ENCODE measurements around the gene ZNF652.

ZNF652 gene

DNA sequence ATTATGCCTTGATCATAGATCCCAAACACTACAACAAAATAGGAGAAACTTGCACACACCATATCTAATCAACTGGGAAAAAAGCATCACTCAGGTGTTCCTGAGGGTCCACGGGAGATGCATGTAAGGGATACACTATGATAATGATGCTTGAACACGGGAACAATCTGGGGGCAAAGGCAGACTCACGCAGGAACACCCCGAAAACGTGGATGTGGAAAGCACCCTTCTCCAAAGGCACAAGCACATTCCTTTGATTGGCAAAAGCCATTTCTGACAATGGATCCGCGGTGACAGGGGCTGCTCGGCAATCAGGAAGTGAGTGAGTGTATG is 1.3 kb downstream of the ZNF652 start:
- peak; percentile 48 for ATAC-seq

DNA sequence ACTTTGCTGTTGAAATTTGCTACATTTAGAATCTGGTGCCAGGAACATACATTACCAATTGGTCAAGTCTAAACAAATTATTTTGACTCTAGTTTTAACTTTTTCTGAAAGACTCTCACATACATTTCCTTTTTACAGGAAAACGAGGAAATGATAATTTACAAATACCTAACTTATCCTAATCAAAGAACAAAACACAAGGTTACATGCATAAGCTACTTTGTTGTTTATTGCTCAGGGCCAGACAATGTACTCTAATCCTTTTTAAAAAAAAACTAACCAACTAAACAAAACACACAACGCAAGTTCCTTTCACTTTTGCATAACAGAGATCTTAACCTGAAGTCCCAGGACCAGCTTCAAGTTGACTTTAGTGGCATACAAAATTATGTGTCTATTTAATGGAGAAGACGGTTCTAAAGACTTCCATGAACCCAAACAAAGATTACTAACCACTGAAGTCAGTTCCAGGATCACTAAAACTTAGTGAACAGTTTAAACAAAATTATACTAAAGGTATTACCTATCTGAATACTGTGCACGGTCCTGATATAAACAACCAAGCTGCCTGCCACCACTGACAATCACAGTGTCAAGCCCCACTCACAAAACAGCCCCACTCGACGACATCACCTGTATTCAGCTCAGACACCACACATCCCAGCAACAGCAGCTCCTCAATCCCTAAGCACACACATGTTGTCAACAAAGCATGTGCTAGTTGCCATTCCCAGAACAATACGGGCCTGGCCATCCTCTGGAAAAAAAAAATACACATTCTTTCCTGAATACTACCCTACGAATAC is 1.9 kb downstream of the ZNF652 start:
- TF ChIP-seq, protein P1, sequence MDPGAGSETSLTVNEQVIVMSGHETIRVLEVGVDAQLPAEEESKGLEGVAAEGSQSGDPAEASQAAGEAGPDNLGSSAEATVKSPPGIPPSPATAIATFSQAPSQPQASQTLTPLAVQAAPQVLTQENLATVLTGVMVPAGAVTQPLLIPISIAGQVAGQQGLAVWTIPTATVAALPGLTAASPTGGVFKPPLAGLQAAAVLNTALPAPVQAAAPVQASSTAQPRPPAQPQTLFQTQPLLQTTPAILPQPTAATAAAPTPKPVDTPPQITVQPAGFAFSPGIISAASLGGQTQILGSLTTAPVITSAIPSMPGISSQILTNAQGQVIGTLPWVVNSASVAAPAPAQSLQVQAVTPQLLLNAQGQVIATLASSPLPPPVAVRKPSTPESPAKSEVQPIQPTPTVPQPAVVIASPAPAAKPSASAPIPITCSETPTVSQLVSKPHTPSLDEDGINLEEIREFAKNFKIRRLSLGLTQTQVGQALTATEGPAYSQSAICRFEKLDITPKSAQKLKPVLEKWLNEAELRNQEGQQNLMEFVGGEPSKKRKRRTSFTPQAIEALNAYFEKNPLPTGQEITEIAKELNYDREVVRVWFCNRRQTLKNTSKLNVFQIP (CRISPR knock-in tag; IDR thresholded peaks at IDR 0.05; ENCODE audit: borderline replicate concordance, low read depth): no peak
- TF ChIP-seq, protein P2, sequence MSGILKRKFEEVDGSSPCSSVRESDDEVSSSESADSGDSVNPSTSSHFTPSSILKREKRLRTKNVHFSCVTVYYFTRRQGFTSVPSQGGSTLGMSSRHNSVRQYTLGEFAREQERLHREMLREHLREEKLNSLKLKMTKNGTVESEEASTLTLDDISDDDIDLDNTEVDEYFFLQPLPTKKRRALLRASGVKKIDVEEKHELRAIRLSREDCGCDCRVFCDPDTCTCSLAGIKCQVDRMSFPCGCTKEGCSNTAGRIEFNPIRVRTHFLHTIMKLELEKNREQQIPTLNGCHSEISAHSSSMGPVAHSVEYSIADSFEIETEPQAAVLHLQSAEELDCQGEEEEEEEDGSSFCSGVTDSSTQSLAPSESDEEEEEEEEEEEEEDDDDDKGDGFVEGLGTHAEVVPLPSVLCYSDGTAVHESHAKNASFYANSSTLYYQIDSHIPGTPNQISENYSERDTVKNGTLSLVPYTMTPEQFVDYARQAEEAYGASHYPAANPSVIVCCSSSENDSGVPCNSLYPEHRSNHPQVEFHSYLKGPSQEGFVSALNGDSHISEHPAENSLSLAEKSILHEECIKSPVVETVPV (CRISPR knock-in tag; IDR thresholded peaks at IDR 0.05): no peak
- TF ChIP-seq ESRRG (CRISPR knock-in tag; IDR thresholded peaks at IDR 0.05) (no peak), ARNTL (CRISPR knock-in tag; IDR thresholded peaks at IDR 0.05; ENCODE audit: borderline replicate concordance, low read depth) (no peak), TOX (CRISPR knock-in tag; IDR thresholded peaks at IDR 0.05; ENCODE audit: borderline replicate concordance) (no peak), TCF4 (CRISPR knock-in tag; IDR thresholded peaks at IDR 0.05; ENCODE audit: borderline replicate concordance) (no peak), OSR1 (CRISPR knock-in tag; IDR thresholded peaks at IDR 0.05) (no peak), BACH2 (CRISPR knock-in tag; IDR thresholded peaks at IDR 0.05; ENCODE audit: borderline replicate concordance) (no peak)
- peak; percentile 6 for ATAC-seq

More for the DNA sequence above, 1.3 kb downstream of the ZNF652 start:
- TF ChIP-seq PPARA (CRISPR knock-in tag; IDR thresholded peaks at IDR 0.05; ENCODE audit: borderline replicate concordance) (no peak), TSHZ2 (CRISPR knock-in tag; IDR thresholded peaks at IDR 0.05) (no peak)

GRCh38 chr17:49358641-49359247 is 3.3 kb downstream of the ZNF652 start:
- ATAC-seq: no peak
- no peak for TF ChIP-seq ARNTL (CRISPR knock-in tag; IDR thresholded peaks at IDR 0.05; ENCODE audit: borderline replicate concordance, low read depth)

DNA sequence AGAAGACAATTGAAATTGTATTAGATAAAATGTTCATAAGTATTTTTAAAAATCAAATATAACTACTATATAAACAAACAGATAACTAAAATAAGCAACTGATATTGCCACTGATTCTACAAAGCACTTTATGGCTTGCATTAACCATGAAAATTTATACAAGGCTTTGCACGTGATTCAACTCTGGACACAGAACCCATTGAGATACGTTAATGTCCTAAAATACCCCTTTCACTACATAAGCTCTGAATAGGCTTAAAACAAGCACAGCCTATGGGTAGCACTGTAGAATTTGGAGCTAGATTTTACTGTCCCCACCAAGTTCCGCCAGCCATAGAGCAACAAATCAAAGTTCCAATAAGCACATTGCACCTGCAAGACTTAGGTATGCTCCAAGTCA is 4.5 kb downstream of the ZNF652 start:
- TF ChIP-seq, protein P1 (CRISPR knock-in tag; IDR thresholded peaks at IDR 0.05; ENCODE audit: borderline replicate concordance, low read depth): no peak
- no peak for TF ChIP-seq ZFP30 (CRISPR knock-in tag; IDR thresholded peaks at IDR 0.05)
- TF ChIP-seq, protein P3, sequence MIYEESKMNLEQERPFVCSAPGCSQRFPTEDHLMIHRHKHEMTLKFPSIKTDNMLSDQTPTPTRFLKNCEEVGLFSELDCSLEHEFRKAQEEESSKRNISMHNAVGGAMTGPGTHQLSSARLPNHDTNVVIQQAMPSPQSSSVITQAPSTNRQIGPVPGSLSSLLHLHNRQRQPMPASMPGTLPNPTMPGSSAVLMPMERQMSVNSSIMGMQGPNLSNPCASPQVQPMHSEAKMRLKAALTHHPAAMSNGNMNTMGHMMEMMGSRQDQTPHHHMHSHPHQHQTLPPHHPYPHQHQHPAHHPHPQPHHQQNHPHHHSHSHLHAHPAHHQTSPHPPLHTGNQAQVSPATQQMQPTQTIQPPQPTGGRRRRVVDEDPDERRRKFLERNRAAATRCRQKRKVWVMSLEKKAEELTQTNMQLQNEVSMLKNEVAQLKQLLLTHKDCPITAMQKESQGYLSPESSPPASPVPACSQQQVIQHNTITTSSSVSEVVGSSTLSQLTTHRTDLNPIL (CRISPR knock-in tag; IDR thresholded peaks at IDR 0.05; ENCODE audit: low read depth): no peak
- ATAC-seq: no peak

- no peak for ATAC-seq
- TF ChIP-seq ARNTL (CRISPR knock-in tag; IDR thresholded peaks at IDR 0.05; ENCODE audit: borderline replicate concordance, low read depth) (no peak), GLIS3 (CRISPR knock-in tag; IDR thresholded peaks at IDR 0.05) (no peak)
Measured at GRCh38 chr17:49356320-49356719, 5.7 kb downstream of the ZNF652 start.
